AG09319 (cell line): ENCODE results near the gene DOCK10.

Experiments used
- DNase-seq: peaks from one replicate; pipeline ENCODE4 v3.0.0-alpha.2; 2010; ENCODE audit warnings: low read depth; ENCODE audit errors: extremely low read depth
- CTCF ChIP-seq: IDR thresholded peaks from 2 replicates; pipeline ENCODE4 v1.5.1; 2011; ENCODE audit warnings: low read depth, mild to moderate bottlenecking, inconsistent platforms, low read length, moderate library complexity

Gene DOCK10

DNA sequence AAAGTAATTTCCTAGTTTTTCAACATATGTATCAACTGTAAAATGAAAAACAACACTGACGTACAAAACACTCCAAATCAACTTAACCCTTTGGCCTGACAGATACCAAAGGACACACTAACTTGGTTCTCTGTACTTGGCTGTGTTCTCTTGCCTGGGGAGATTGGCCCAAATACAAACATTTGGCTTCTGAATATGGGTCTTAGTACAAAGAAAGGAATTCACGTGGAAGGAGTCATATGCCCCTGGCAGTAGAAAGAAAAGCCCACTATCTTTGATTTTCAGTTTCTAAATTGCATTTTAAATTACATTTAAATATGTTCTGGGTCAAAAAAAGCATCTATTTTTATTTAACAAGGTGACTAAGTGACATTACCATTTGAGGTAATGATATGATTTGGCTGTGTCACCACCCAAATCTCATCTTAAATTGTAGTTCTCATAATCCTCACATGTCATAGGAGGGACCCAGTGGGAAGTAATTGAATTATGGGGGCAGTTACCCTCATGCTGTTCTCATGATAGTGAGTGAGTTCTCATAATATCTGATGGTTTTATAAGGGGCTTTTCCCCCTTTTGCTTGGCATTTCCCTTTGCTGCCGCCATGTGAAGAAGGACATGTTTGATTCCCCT is 172.6 kb downstream of the DOCK10 start:
- no peak for TF ChIP-seq CTCF
- DNase-seq = peak; percentile 51

GRCh38 chr2:224865016-224865415 is 177.3 kb downstream of the DOCK10 start:
- peak; percentile 78 for DNase-seq
- TF ChIP-seq CTCF = no peak

DNA sequence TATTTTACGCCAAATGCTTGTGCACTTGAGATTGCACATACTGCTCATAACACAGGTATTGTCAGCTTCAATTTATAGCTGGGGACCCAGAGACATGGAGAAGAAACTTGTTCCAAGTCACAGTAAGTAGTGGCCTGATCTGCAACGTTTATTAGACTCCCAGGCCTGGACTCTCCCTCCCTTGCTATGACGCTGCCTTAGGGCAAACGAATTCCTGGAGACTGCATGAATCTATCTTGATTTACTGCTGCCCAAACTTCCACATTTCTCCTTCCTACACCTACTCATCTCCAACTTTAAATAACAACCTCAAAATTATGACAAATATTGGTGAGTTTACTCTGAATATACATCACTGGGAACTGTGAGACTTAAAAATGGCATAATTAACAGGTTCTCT is 181.0 kb downstream of the DOCK10 start:
- TF ChIP-seq CTCF = no peak
- DNase-seq = no peak

- no peak for TF ChIP-seq CTCF
- no peak for DNase-seq
These were observed 181.5 kb downstream of the DOCK10 start for GRCh38 chr2:224860786-224861185.

- DNase-seq = no peak
- TF ChIP-seq CTCF = no peak
These were observed 190.5 kb downstream of the DOCK10 start for GRCh38 chr2:224851811-224852210.

- DNase-seq = no peak
- no peak for TF ChIP-seq CTCF
These were observed 192.2 kb downstream of the DOCK10 start for GRCh38 chr2:224850081-224850480.

DNA sequence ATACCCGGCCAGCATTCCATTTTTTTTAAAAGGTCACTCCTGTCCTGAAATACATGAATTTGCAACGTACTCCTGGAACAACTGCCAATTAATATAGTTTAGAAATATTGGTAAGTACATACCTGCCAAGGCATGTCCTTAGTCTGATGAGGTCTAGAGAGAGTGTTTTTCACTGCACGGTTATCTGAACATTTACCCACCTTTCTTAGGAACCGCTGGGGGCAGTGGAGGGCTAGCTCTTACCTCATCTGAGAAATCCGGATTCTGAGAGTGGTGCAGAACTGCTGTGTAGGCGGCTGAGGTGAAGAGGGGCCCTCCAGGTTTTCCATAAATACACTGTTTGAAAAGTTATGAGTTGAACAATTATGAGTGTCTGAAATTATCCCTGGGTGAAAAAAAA is 193.0 kb downstream of the DOCK10 start:
- DNase-seq = no peak
- no peak for TF ChIP-seq CTCF
